Stimulated activated CD4-positive, alpha-beta T cell treated with anti-CD3 and anti-CD28 coated beads, Interleukin-4, amount 100 ng/mL, for 24 hours (primary cell): ENCODE data around the gene GAD1.

Experiments
- DNase-seq: peaks from one replicate; pipeline ENCODE4 v3.0.0-alpha.2; 2020

Gene GAD1

GRCh38 chr2:170847716-170848115 is 31.0 kb downstream of the GAD1 start:
- no peak for DNase-seq

DNA sequence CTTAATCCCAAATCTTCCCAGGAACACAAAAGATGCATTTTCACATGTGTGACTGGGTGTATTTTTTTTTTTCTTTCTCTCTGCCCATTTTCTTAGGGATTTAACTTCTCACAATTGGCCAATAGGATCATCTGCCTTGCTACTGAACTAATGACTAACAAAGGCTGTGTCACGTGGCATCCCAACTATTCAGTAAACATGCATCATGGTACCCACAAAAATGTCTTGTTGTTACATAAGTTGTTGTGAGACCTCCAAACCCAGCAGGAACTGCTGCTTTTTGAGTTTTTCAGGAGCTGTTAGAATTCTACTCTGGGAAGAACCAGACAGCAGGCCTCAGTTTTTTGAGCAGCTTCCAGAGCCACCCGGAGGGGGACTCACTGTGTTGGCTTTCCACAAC is 31.9 kb downstream of the GAD1 start:
- DNase-seq = no peak

- no peak for DNase-seq
Measured at GRCh38 chr2:170850251-170850650, 33.6 kb downstream of the GAD1 start.

DNA sequence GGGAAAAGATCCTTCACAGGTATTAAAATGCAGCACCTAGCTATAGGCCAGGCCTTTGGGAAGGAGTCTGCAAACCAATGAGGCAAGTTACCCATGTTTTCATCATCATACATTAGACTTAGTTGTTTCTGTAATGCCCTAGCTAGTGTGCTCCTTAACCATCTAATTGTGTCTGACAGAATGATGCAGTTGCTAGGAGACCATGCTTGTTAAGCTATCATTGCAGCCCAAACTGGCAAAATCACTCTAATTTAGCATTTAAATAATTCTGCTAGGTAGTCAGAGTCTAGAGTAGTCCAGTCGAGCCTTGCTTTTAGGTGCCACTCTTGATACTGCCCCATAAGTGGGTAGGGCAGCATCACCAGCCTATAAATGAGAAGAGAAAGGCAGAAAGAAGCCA is 34.9 kb downstream of the GAD1 start:
- no peak for DNase-seq

DNA sequence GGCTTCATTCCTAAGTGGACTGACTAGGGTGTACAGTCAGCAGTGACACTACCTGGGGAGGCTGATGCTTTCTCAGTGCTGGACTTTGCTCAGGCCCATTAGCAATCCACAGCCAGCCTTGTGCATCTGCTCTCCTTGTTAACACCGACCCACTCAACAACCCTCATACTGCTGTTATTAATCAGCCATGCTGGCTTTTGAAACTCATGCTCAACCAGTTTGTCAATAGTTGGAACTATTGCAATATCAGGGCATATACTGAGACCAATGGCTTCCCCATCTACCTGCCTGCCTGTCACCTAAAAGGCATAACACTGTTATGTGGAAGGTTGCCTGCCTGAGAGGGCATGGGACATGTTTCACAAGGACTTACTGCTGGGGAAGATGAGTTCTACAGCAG is 39.4 kb downstream of the GAD1 start:
- no peak for DNase-seq

DNA sequence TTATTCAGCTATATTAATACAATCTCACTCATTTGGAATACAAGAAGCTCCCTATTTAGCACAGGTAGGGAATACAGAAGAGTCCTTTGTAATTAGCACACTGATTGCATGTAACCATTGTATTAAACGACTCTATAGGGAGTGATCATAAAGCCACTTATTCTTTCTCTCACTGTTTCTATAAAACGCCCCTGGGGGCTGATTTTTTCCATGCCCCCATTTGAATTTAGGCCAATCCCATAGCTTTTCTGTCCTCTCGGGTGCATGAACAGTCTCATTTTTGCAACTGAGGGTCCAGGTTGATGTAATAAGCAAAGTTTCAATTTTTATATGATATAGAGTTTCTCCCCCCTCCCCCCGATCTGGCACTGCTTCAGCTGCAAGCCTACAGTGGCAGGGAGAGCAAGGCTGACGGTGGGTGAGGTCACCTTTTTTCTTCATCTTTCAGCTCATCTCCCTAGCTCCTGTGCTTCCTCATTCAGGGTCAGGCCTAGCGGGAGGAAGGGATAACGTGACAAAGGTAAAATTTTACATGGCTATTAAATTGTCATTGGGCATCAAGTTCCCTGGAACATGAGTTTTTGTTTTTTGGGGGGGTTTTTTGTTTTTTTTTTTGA is 45.7 kb downstream of the GAD1 start:
- DNase-seq = no peak

DNA sequence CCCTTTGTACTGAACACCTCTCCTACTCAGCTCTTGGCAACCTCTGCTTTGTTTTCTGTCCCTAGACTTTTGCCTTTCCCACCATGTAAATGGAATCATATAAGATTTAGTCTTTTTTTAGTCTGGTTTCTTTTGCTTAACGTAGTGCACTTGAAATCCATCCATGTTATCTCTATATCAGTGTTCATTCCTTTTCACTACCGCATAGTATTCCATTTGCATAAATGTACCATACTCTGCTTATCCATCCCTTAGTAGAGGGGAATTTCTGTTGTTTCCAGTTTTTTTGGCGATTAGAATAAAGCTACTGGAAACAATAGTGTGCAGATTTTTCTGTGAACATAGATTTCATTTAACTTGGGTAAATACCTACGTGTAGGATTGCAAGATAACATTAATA is 46.4 kb downstream of the GAD1 start:
- no peak for DNase-seq

DNA sequence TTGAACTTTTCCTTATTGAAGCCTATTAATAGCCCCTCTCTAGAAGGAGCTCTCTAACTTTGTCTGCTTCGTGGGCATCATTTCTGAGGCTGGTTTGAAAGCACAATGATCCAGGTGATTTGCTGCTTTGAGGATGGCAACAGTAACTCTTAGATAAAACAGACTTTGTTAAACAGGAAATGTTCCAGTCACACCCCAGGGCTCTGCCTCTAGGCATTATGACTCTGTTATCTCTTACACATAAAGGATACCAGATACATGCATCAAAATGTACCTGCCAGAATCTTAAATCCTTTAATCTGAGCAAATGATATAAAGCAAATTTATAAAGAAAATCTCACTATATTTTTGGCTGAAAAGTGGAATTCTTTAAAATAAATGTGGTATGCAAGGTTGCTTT is 52.3 kb downstream of the GAD1 start:
- no peak for DNase-seq

DNA sequence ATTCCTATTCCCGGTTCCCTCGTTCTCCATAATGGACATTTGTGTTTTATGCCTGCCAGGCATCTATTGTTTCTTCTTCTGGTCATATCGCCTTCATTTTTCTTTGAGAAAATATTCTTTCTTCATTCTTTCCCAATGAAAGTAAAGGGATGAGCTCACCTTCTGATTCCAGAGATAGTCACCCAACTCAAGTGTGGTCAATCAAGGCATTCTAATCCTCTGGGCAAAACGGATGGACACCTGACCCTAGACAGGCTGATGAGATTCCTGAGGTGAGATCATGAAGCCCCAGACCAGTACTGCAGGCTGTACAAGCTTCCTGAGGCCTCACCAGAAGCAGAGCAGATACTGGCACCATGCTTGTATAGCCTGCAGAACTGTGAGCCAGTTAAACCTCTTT is 52.8 kb downstream of the GAD1 start:
- no peak for DNase-seq

DNA sequence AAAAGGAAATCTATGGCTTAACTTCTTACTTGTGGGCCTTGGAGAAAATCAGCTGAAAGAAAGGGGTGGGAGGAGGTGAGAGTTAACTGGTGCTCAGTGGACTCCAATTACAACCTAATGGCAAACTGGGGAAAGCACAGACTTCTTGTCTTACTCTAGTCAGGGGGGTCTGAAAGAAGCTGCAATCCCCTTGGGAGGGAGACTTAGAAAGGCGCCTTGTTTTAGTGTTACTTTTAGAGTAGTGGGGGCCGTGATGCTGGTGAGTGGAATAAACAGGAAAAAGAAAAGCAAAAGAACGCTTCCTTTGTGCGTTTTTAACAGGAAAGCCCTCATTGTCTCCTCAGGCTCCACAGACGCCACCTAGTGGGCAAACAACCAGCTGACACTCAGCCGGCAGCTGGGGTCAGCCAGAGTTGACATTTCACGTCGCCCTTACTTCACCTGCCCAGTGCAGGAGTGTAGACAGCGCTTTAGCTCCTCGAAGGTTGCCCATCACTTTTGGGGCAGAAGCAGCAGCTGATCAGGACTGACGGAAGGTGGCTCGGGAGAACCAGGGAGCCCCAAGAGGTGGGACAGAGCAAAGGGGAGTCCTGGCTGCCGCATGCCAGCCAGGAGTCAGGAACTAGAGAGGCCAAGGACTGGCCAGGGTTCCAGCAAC is 56.5 kb downstream of the GAD1 start:
- DNase-seq = peak; percentile 78

DNA sequence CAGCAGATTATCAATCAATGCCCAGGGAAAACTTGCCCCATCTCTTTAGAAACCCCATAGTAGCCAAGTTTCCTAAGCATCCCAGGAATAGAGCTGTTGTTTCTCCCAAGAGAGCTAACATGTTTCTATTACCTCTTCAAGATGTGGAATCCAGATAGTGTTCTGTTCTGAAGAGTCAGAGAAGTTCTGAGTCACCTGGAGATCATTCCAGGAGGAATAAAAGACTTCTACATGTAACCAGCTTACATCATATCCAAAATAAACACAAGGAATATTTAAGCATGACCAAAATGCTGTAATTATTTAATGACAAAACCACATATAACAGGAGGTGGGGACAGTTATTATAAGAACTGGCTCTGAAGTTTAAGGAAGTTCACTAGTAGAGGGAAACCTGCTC is 61.4 kb downstream of the GAD1 start:
- DNase-seq = no peak

GRCh38 chr2:170878505-170878904 is 61.8 kb downstream of the GAD1 start:
- no peak for DNase-seq

DNA sequence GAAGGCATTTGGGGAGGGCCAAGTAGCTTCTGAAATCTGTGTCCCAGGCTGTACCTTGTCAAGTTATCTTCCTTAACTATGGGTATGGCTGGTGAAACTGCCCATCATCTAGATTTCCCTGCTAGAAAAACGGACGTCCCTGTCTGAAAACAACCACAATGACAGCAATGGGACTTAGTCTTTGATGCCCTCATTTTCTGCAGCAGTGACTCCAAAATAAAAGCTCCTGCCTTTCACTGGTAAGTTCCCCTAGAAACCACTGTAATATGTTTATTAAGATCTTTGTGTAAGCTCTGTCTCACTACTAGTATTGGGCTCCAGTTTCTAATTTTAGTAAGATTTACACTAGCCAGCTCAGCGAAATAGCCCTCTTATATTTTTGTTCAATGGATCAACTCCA is 65.2 kb downstream of the GAD1 start:
- DNase-seq = no peak

DNA sequence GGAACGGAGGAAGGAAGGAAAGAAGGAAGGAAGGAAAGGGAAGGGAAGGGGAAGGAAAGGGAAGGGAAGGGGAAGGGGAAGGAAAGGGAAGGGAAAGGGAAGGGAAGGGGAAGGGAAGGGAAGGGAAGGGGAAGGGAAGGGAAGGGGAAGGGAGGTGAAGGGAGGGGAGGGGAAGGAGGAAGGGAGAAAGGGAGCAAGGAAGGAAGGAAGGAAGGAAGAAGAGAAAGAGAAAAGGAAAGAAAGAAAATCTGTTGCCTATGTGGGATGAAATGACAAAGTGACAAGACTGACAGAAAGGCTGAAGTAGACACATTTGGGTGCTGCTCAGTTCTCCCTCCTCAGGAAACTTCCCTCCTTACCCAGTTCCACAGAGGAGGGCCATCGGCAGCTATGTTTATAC is 66.1 kb downstream of the GAD1 start:
- no peak for DNase-seq

GRCh38 chr2:170883683-170884082 is 67.0 kb downstream of the GAD1 start:
- no peak for DNase-seq

- no peak for DNase-seq
Measured at GRCh38 chr2:170885130-170885791, 68.6 kb downstream of the GAD1 start.

GRCh38 chr2:170886386-170886785 is 69.7 kb downstream of the GAD1 start:
- DNase-seq = no peak

DNA sequence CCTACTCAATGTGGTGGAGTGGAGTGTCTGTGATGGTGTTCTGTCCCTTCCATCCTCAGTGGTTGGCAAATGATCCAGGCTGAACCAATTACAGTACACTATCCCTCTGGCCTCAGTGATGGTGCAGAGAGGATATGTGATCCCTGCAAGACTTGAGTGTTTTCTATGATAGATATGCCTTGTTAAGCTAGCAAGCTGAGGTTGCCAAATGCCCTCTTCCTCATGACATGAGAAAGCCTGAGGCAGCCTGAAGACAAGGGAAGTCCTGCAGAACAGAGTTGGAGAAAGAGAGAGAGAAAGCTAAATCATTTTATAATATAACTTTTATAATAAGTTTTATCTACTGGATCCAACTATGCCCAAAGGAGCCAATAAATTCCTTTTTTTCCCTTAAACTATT is 70.8 kb downstream of the GAD1 start:
- DNase-seq = no peak

DNA sequence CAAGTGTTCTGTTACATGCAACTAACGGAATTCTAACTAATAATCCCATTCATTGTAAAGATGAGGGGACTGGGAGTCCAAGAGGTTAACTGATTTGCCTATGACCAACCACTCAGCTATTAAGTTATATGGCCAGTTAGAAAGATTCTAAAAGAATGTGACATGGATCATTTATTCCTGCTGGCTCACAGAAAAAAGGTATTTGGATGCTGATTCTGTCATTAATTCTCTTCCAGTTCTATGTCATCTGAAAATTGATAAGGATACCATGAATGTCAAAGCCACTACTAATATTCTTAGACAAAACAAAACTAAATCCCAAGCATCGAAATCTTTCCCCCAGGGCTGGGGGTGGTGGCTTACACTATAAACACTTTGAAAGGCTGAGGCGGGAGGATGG is 71.2 kb downstream of the GAD1 start:
- DNase-seq = no peak

DNA sequence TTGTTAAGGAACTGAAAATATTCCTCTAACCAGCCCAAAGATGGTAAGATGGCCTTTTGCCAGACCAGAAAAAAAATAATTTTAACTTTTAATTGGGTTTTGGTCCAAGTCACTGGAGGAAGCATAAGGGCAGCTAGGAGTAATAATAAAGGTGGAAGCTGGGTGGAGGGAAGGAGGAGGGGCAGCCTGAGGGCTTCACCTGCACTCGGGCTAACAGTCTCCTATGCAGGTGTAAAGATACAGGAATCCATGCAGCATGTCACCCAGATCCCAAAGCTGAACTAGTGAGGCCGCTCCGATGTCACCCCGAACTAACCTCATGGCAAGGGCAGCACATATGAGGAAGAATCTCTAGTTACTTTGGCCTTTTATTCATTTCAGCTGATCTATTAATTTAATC is 75.2 kb downstream of the GAD1 start:
- DNase-seq = no peak

DNA sequence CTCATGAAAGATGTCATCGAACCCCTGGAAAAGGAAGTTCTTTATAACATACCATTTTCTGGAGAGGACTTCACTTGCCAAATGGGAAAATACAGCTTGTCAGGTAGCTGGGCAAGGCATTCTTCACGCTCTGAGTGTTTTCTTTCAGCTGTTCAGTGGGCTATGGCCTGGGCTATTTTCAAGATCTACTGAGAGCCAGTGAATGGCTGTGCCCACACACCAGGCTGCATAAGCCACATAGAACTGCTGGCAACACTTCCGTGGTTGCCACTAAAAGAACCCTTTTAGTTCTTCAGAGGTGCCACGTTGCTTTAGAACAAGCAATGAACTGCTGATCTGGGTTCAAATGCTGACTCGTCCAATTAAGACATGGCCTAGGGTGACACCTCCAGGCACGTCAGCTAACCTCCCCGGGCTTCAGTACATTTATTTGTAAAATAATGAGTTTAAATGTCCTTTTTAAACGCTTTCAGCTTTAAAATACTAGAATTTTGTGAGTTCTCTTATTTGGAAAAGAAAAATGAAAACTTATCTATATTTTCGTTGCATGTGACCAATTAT is 75.8 kb downstream of the GAD1 start:
- no peak for DNase-seq

- DNase-seq = no peak
Measured at GRCh38 chr2:170895023-170895757, 78.5 kb downstream of the GAD1 start.

GRCh38 chr2:170896622-170897021 is 79.9 kb downstream of the GAD1 start:
- DNase-seq = no peak

GRCh38 chr2:170897108-170897507 is 80.4 kb downstream of the GAD1 start:
- DNase-seq = no peak
